GM18867 (cell line): Measurements from ENCODE around the gene SNCA.

ENCODE experiments used
- ATAC-seq: cut with Tn5 transposase; IDR thresholded peaks from one replicate; pipeline ENCODE4 v1.9.1; 2021; ENCODE audit warnings: mild to moderate bottlenecking, moderate library complexity; ENCODE audit not compliant: unreplicated experiment

SNCA gene

DNA sequence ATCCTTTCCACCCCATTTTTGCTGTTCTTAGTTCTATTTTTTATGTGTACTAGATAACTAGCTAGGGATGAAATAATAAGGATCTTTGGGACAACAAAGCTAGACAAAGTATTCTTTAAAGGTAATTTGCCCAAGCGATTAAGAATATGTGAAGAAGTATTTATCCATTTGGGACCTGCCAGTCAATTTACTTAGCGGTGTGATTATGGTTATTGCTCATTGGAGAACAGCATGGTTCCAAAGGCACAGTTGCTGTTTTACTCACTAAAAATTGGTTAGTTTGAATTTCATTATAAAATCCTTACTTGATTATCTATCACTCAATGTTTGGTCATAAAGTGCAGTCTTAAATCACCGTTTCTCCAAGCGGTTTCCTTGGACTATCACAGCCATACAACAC lies 124.1 kb downstream of the SNCA start:
- ATAC-seq: no peak

DNA sequence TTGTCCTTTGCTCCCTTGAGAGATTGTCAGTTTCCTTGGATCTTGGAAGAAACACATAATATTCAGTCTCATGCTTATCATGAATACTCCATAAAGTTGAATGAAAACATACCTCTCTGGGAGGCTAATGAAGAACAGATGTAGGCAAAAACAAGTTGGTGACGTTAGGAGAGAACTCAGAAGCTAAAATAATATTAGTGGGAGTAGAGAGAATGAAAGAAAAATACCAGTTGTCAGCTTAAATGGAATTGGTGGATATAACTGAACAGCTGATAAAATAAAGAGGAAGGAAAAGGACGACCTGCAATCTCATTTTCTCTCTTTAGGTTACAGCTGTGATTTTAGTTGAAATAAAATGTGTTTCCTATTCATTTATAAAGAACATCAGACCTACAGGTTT lies 124.8 kb downstream of the SNCA start:
- no peak for ATAC-seq

DNA sequence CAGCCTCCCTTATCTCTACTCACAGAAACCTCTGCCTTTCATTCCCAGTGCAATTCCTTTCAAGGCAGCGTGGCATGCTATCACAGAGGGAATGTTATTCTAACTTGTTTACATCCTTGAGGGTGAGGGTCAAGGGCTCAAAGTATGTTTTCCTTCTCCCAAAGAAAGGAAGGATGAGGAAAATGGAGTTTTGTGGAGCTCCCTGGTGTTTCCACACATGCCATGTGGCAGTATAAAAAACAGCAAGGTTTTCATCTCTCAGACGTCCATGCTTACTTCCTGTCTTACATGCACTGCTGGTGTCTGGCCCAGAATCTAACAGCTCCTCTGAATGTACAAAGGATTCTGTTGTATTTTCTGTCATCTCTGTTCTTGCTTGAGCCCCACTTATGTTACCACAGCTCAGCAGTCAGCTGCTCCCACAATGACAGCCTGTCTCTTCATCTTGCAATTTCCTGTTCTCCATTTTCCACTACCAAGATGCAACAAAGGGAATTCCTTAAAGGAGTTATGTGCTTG lies 128.0 kb downstream of the SNCA start:
- no peak for ATAC-seq

DNA sequence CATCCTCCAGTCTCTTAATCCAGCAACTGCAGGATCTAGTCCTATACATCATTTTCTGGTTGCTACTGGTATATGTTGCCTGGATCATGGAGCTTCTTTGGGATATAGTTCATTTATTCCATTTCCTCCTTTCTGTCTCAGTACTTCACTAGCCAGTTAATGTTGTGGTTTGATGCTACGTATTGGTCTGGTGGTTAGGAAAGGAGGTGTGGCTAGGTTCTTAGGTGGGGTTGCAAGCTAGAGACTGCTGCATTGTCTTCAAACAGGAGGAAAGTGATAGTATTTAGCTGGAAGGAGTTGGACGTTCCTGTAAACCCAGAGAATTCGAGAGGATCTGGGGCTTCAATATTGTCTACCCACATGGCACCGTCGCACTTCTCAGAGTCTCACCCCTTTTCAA lies 129.5 kb downstream of the SNCA start:
- no peak for ATAC-seq

DNA sequence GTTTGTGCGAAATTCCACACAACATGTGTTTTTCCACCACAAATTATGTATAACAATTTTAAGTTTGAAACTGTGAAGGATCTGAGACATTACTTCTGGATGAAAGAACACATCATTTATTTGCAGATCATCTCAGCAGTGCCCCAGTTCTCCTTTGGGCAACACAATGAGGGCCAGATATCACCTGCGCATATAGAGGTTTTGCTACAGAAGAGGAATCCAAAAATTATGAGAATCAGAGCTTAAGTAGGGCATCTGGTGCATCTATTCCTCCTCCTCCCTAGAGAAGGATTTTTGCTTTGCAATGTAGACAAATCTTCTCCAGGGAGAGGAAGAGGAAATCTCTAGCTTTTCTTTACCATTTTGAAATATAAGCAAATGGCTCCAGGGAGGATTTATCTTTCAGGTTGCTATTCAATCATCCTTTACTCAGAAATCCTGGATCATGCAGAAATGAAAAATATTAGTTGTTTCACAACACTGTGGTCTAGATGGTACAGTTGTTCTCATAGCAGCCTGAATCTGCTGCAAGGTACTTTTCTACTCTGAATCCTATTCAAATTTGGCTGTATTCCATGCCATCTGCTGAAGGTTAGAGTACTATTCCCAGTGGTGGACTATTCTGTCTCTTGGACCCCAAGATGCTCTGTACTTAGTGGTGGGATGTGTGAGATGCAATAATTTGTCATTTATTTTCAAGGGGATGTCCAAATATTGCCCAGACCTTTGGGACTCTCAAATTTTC lies 132.1 kb downstream of the SNCA start:
- no peak for ATAC-seq

DNA sequence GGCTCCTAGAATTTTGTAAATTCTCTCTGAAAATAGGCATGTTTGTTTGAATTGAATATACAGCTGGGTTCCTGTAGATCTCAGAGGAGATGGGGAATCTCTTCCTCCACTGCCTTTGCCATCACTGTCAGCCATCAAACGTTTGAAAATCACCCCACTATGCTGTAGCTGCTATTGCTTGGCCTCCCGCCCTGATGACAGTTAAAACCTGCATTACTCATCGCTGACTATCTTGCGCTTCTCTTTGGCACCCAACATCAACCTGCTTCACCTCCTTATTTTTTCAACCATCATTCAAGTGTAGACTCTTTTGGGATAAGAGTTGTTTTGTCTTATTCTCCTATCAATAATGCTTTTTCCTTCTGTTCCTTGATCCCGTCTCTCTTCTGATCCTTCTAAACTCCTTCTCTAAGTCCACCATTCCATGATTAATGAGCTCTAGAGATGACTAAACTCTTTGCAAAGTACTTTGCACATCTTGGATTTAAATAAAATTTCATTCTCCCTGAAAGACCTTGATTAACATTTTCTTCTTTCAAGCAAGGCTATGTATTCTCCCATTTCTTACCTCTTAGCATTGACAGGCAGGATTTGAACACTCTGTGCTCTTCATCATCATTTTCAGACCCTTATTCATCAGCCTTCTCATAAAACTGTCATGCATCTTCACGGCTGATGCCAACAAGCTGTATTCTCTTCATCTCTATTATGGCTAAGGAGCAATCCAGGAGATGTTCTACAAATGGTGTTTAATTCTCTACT lies 133.0 kb downstream of the SNCA start:
- no peak for ATAC-seq

DNA sequence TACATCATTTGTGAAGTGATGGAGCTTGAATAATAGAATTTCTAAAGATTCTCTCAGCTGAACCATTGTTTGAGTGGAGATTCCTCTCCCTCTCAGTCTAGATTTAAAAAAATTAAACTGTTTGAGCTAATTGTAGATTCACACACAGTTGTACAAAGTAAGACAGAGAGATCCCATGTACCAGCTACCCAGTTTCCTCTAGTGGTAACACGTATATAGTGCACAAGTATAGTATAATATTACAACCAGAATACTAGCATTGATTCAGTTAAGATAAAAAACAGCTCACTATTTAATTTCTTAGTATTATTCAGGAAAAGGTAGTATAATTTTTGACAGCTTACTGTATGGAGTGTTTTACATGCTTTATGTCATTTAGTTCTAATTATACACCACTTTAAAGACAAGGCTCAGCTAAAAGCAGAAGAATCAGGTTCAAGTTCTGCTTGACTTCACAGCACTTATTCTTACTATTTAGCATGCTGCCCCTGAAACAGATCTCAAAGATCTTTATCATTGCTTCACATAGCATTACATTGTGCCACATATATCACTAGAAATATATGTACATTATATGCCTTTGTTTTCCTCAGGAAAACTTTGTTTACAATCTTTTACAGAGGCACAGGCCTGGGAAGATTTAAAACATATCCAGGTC lies 136.1 kb downstream of the SNCA start:
- no peak for ATAC-seq

DNA sequence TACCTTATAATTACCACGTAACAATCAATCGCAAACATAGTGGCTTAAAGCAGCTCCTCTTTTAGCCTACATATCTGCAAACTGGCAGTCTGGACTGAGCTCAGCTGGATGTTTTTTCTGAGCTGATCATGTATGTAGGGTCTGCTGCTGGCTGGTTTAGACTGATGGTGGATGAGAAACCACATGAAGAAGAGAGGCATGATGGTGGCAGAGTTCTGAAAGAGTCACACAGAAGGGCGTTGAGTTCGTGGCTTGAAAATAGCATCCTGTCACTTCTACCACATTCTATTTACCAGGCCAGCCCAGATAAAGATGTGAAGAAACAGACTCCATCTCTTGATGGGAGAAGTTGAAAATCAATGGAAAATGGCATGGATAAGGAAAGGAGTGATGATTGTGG lies 151.3 kb downstream of the SNCA start:
- no peak for ATAC-seq

DNA sequence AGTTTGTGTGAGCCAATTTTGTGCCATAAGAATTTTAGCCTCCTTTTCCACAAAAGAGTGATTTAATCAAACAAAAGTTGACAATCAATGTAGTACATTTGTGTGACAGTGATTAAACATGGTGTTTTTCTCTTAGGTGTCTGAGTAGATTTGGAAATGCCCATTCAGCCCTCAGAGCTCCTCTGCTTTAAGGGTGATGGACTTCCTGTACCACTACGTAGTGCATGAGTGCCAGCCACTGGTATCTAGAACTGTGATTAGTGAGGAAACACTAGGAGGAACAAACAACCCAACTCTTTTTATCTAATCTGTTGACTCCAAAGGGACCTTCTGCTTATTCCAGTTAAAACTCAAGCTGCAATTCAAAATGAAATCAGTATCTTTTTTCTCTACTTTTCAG lies 151.7 kb downstream of the SNCA start:
- no peak for ATAC-seq

DNA sequence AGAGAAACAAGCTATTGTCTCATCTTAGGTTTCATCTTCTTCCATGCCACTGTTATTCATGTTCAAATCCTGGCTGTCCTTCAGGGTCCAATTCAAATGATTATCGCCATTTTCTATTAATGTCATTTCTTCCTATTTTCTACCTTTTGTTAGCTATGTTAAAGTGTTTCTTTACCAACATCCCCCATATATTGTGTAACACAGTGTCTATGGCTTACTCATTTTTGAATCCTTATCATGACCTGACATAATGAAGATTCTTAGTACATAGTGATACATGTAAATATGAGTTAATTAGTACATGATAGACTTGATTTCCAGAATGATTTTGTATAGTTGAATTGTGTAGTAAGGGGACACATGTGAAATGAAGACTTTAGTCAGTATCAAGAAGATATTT lies 152.4 kb downstream of the SNCA start:
- no peak for ATAC-seq

DNA sequence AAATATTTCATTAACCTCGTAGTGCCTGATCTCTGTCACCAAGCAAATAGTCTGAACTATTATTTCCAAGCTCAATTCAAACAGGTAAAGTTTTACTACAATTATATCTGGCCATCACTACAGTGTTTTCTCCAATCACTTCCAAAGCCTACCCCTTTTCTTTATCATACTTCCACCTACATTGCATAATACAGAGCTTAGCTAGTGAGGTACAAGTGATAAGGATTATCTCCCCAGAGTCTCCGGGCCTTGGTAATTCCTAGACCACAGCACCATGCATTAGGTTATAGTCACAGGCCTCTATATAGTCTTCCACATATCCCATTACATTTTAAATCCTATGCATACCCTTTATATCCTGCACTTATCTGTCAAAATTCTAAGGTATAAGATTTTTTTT lies 154.2 kb downstream of the SNCA start:
- no peak for ATAC-seq

DNA sequence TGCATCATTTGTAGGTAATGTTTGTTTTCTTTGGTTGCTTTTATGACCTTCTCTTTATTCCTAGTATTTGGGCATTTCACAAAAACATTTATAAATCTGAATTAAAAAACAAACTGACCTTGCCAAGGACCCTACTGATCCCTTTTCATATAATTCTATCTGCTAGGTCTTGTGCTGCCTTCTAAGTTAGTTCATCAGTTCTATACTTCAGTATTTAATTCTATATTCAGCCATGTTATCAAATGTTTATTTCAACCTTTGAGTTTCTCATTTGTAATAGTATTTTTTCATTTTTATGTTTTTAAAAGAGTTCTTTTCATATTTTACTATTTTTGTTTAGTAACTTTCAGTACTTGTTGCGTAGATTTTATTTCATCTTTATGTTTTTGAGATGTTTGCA lies 155.3 kb downstream of the SNCA start:
- no peak for ATAC-seq

DNA sequence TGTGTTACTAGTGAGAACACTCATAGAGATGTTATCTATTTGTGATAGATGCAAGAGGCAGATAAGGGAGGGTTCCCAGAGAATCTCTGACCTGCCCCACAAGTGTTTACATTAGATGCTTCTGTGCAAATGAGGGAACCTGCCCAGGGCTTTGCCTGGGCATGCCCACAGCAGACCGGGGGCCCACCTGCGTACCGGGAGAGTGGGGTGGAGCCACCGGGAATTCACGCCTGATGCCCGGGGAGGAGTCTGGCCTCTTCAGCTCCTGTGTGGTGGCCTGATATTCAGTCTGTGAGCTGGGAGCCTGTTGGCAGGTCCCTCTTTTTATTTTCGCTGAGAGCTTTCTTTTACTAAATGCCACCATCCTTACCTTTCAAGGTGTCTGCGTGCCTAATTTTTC lies 155.7 kb downstream of the SNCA start:
- no peak for ATAC-seq

DNA sequence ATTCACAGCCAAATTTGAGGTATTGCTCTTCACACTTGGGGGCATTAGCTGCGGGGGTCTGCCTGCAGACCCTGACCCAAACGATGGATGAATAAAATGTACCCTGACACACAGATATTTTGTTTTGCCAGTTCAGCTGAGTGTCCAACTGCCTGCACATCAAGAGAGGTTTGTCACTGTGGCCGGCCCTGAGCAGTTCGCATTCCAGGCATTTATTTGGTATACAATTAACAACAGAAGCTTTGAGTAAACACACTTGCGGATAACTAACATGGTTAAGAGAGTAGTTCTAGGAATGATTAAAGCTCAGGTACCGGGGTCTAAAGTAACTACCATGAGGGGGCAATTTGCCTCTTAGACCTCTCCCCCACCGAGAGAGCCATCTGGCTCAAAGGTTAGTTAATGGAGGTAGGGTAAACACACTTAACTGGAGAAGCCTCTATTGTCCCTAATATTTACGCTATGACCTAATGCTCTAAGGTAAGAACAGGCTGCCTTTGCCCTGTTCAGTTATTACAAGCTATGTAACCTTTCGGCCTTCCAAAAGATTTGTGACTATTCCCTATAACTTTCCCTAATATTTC lies 162.0 kb downstream of the SNCA start:
- no peak for ATAC-seq
